H9 (cell line): ENCODE results near the gene PTX3. TPM values are rescaled to one million over a fixed set of nuclear protein-coding genes. Genes with fewer than 3 reads are reported as not detected.

Source experiments
- DNase-seq: peaks from one replicate; pipeline ENCODE4 v3.0.0-alpha.2; 2017
- H2AFZ ChIP-seq: one replicate; pipeline ENCODE4 v1.6.1; 2013; ENCODE audit warnings: mild to moderate bottlenecking, low read length, control low read depth, moderate library complexity
- H2AK5ac ChIP-seq: 2 replicates; pipeline ENCODE4 v1.6.1; 2013; ENCODE audit warnings: low read length, control low read depth, mixed read lengths; ENCODE audit not compliant: insufficient read length
- H2BK120ac ChIP-seq: one replicate; pipeline ENCODE4 v1.6.1; 2013; ENCODE audit warnings: low read depth, mild to moderate bottlenecking, low read length, control low read depth, inconsistent platforms; ENCODE audit not compliant: poor library complexity, severe bottlenecking
- H2BK12ac ChIP-seq: 2 replicates; pipeline ENCODE4 v1.6.1; 2013; ENCODE audit warnings: low read length, control low read depth, mixed read lengths, low read depth; ENCODE audit not compliant: insufficient read length
- H2BK15ac ChIP-seq: 2 replicates; pipeline ENCODE4 v1.6.1; 2013; ENCODE audit warnings: low read depth, low read length, control low read depth
- H2BK20ac ChIP-seq: one replicate; pipeline ENCODE4 v1.6.1; 2013; ENCODE audit warnings: low read depth, mild to moderate bottlenecking, low read length, control low read depth, inconsistent platforms; ENCODE audit not compliant: poor library complexity, severe bottlenecking
- H2BK5ac ChIP-seq: 2 replicates; pipeline ENCODE4 v1.6.1; 2013; ENCODE audit warnings: low read length, control low read depth, mixed read lengths; ENCODE audit not compliant: insufficient read length
- H3K14ac ChIP-seq: 2 replicates; pipeline ENCODE4 v1.6.1; 2013; ENCODE audit warnings: low read length, control low read depth; ENCODE audit not compliant: insufficient read depth
- H3K18ac ChIP-seq: 2 replicates; pipeline ENCODE4 v1.6.1; 2013; ENCODE audit warnings: low read depth, mild to moderate bottlenecking, mixed read lengths, low read length, control low read depth; ENCODE audit not compliant: insufficient read length
- H3K23ac ChIP-seq: 2 replicates; pipeline ENCODE4 v1.6.1; 2013; ENCODE audit warnings: low read length, control low read depth, mixed read lengths, low read depth; ENCODE audit not compliant: insufficient read length
- H3K23me2 ChIP-seq: 2 replicates; pipeline ENCODE4 v1.6.1; 2013; ENCODE audit warnings: low read depth, mild to moderate bottlenecking, mixed read lengths, low read length, control low read depth; ENCODE audit not compliant: insufficient read length, poor library complexity, severe bottlenecking
- H3K27ac ChIP-seq: 2 replicates; pipeline ENCODE4 v1.5.1; 2013; ENCODE audit warnings: low read length, control low read depth, mixed read lengths, low read depth; ENCODE audit not compliant: insufficient read length
- H3K27me3 ChIP-seq: 2 replicates; pipeline ENCODE4 v1.6.1; 2013; ENCODE audit warnings: low read length, control low read depth, inconsistent platforms; ENCODE audit not compliant: insufficient read depth
- H3K4ac ChIP-seq: 2 replicates; pipeline ENCODE4 v1.6.1; 2013; ENCODE audit warnings: low read depth, mild to moderate bottlenecking, control low read depth, inconsistent platforms, low read length, moderate library complexity
- H3K4me1 ChIP-seq: 2 replicates; pipeline ENCODE4 v1.6.1; 2013; ENCODE audit warnings: low read length, control low read depth, inconsistent platforms; ENCODE audit not compliant: insufficient read depth
- H3K4me2 ChIP-seq: 2 replicates; pipeline ENCODE4 v1.6.1; 2013; ENCODE audit warnings: low read length, control low read depth, mixed read lengths; ENCODE audit not compliant: insufficient read length, insufficient read depth
- H3K56ac ChIP-seq: 2 replicates; pipeline ENCODE4 v1.6.1; 2013; ENCODE audit warnings: low read depth, mild to moderate bottlenecking, mixed read lengths, low read length, control low read depth; ENCODE audit not compliant: insufficient read length
- H3K79me1 ChIP-seq: 2 replicates; pipeline ENCODE4 v1.6.1; 2013; ENCODE audit warnings: low read depth, mild to moderate bottlenecking, moderate library complexity, low read length, control low read depth, inconsistent platforms; ENCODE audit not compliant: insufficient read depth, poor library complexity, severe bottlenecking
- H3K79me2 ChIP-seq: 2 replicates; pipeline ENCODE4 v1.6.1; 2013; ENCODE audit warnings: low read length, control low read depth, inconsistent platforms; ENCODE audit not compliant: insufficient read depth
- H3K9ac ChIP-seq: 2 replicates; pipeline ENCODE4 v1.6.1; 2013; ENCODE audit warnings: low read length, control low read depth, mixed read lengths; ENCODE audit not compliant: insufficient read length; ENCODE audit errors: extremely low read depth
- H3K9me3 ChIP-seq: one replicate; pipeline ENCODE4 v1.6.1; 2013; ENCODE audit warnings: low read depth, low read length, inconsistent platforms; ENCODE audit not compliant: control insufficient read depth
- H3T11ph ChIP-seq: one replicate; pipeline ENCODE4 v1.6.1; 2013; ENCODE audit warnings: mild to moderate bottlenecking, low read length, control low read depth, inconsistent platforms
- H4K20me1 ChIP-seq: one replicate; pipeline ENCODE4 v1.6.1; 2013; ENCODE audit not compliant: control insufficient read depth, insufficient read length, insufficient read depth
- H4K5ac ChIP-seq: 2 replicates; pipeline ENCODE4 v1.6.1; 2013; ENCODE audit warnings: low read depth, mild to moderate bottlenecking, mixed read lengths, low read length, control low read depth; ENCODE audit not compliant: insufficient read length
- H4K8ac ChIP-seq: replicated peaks from 2 replicates; pipeline ENCODE4 v1.6.1; 2013; ENCODE audit warnings: low read length, control low read depth, mixed read lengths, low read depth; ENCODE audit not compliant: insufficient read length
- H4K91ac ChIP-seq: 2 replicates; pipeline ENCODE4 v1.6.1; 2013; ENCODE audit warnings: low read depth, mild to moderate bottlenecking, moderate library complexity, mixed read lengths, low read length, control low read depth; ENCODE audit not compliant: insufficient read length
- H3K27ac Mint-ChIP-seq, 3 experiments: 2 replicates in 2 of 3; 3 replicates in 1 of 3; pipeline ENCODE4 v1.8.0; 2020 to 2021; ENCODE audit warnings: mixed read lengths in 3 of 3, mild to moderate bottlenecking in 1 of 3, moderate library complexity in 1 of 3
- H3K27me3 Mint-ChIP-seq: 2 replicates; pipeline ENCODE4 v1.8.0; 2021; ENCODE audit warnings: low read depth, mild to moderate bottlenecking, moderate library complexity, mixed read lengths
- H3K36me3 Mint-ChIP-seq, 3 experiments: 2 replicates in 2 of 3; 3 replicates in 1 of 3; pipeline ENCODE4 v1.8.0; 2020 to 2021; ENCODE audit warnings: low read depth in 3 of 3, mixed read lengths in 3 of 3; ENCODE audit not compliant: insufficient read depth in 1 of 3
- H3K4me1 Mint-ChIP-seq, 2 experiments: 2 replicates each; pipeline ENCODE4 v1.8.0; 2020; ENCODE audit warnings: mixed read lengths in 2 of 2
- H3K4me3 Mint-ChIP-seq, 2 experiments: 2 replicates in 1 of 2; 3 replicates in 1 of 2; pipeline ENCODE4 v1.8.0; 2020 to 2021; ENCODE audit warnings: mild to moderate bottlenecking in 2 of 2, mixed read lengths in 2 of 2, moderate library complexity in 1 of 2
- H3K9me3 Mint-ChIP-seq, 2 experiments: 2 replicates in 1 of 2; 3 replicates in 1 of 2; pipeline ENCODE4 v1.8.0; 2020; ENCODE audit warnings: mild to moderate bottlenecking in 2 of 2, mixed read lengths in 2 of 2, moderate library complexity in 1 of 2
- CTCF ChIP-seq: fragments of 200-600 bp; sonication (generic); conservative IDR thresholded peaks from 3 replicates; pipeline ENCODE4 v1.8.0; 2021; ENCODE audit warnings: antibody characterized with exemption, mild to moderate bottlenecking
- WGBS: extraction: QIAGEN DNeasy Blood & Tissue Kit; methylation state at CpG from one replicate; pipeline ENCODE4 v1.1.7; 2013; ENCODE audit warnings: missing lambda C conversion rate, low lambda C conversion rate, mixed read lengths; ENCODE audit not compliant: insufficient read length; ENCODE audit errors: extremely low coverage; 5-methylcytosine and 5-hydroxymethylcytosine counted together
- total RNA-seq: library from RNA; stranded (reverse); gene quantifications from 2 replicates; pipeline ENCODE4 v1.2.1, GENCODE V29; 2021

Gene PTX3
- total RNA-seq, 1 experiment from 2014 or later, result 0.11 TPM

GRCh38 chr3:157465741-157466140, 29.1 kb downstream of the PTX3 start:
- H4K5ac ChIP-seq, result no peak overlapping the region
- no peak overlapping the region for H3K27ac ChIP-seq
- H3K9ac ChIP-seq, result no peak overlapping the region
- no peak overlapping the region for H2BK12ac ChIP-seq
- Mint-ChIP-seq H3K4me1 (peaks cover 4 to 5% of the 10 kb centered on the region in 2 experiments; a peak in 1 of 4 replicates), H3K27me3 (no peaks in the 10 kb centered on the region), H3K4me3 (no peak overlapping the region), H3K36me3 (no peaks in the 10 kb centered on the region), H3K27ac (no peak overlapping the region), H3K9me3 (no peaks in the 10 kb centered on the region)
- no peak overlapping the region for H4K91ac ChIP-seq
- no peak overlapping the region for H3T11ph ChIP-seq
- no peaks in the 10 kb centered on the region for H3K4me1 ChIP-seq
- no peak overlapping the region for H2AK5ac ChIP-seq
- H3K79me2 ChIP-seq, result no peaks in the 10 kb centered on the region
- H3K27me3 ChIP-seq, result no peaks in the 10 kb centered on the region
- no peaks in the 10 kb centered on the region for H4K20me1 ChIP-seq
- H2BK5ac ChIP-seq, result no peak overlapping the region
- H4K8ac ChIP-seq, result no peak overlapping the region
- no peak for DNase-seq
- H3K9me3 ChIP-seq, result no peaks in the 10 kb centered on the region
- no peak overlapping the region for H3K56ac ChIP-seq
- H3K79me1 ChIP-seq, result no peaks in the 10 kb centered on the region
- no peak overlapping the region for H2AFZ ChIP-seq
- no peak overlapping the region for H2BK15ac ChIP-seq
- no peak for TF ChIP-seq CTCF
- no peaks in the 10 kb centered on the region for H3K23me2 ChIP-seq
- H3K14ac ChIP-seq, result no peak overlapping the region
- no peak overlapping the region for H3K23ac ChIP-seq
- no peak overlapping the region for H3K4me2 ChIP-seq
- no peak overlapping the region for H2BK120ac ChIP-seq
- H3K18ac ChIP-seq, result no peak overlapping the region
- no peak overlapping the region for H2BK20ac ChIP-seq
- no CpG with 5 or more reads among the region's 1 CpG for WGBS
- H3K4ac ChIP-seq, result no peak overlapping the region
